GM18861 (cell line): ENCODE measurements around the gene AGFG2.

Source experiments
- ATAC-seq: cut with Tn5 transposase; IDR thresholded peaks from one replicate; pipeline ENCODE4 v1.9.1; 2021; ENCODE audit not compliant: unreplicated experiment

The AGFG2 gene

DNA sequence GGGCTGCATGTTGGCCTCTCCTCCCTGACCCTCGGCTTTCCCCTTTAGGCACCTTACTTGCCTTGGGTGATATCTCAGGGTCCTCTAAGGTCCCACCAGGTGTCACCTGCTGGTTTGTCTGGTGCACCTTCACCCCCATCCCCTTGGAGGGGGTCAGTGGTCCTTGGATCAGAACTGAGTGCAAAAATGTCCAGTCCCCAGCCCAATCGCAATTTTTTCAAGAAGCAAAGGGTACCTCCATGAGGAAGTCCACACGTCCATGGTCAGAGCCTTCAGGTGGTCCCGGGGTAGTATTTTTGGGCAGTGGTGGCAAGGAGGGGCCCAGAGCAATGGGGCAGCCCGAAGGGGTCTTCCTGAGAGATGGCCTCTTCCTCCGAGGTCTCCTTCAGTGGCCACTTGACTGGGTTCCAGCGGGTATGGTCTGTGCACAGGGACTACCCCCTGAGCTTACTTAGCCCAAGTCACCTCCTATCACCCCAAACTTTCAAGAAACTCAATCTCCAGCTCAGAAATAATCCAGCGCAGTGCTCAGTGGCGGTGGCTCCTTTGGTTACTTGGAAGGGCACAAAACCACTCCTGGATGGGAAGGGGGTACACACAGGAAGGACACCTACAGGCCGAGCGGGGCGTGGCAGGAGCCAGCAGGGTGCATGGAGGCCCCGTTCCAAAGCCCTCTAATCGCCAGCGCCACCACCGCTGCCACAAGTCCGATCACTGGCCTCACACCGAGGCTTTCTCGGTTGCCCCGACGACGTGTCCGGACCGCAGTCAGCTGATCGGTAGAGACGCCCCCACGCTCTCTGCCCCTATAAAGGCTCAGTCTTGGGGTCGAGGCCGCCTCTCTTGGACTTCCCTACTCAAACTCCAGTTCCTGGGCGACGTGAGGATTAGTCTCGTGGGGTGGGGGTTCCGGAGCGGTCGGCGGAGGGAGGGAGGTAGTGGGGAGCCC, 30.2 kb downstream of the AGFG2 start:
- no peak for ATAC-seq

GRCh38 chr7:100570954-100571828, 32.2 kb downstream of the AGFG2 start:
- no peak for ATAC-seq

- no peak for ATAC-seq
Observed at GRCh38 chr7:100571829-100572116, 32.8 kb downstream of the AGFG2 start.

- ATAC-seq: no peak
Observed at GRCh38 chr7:100572281-100572948, 33.4 kb downstream of the AGFG2 start.

- no peak for ATAC-seq
Observed at GRCh38 chr7:100572949-100573675, 34.1 kb downstream of the AGFG2 start.

DNA sequence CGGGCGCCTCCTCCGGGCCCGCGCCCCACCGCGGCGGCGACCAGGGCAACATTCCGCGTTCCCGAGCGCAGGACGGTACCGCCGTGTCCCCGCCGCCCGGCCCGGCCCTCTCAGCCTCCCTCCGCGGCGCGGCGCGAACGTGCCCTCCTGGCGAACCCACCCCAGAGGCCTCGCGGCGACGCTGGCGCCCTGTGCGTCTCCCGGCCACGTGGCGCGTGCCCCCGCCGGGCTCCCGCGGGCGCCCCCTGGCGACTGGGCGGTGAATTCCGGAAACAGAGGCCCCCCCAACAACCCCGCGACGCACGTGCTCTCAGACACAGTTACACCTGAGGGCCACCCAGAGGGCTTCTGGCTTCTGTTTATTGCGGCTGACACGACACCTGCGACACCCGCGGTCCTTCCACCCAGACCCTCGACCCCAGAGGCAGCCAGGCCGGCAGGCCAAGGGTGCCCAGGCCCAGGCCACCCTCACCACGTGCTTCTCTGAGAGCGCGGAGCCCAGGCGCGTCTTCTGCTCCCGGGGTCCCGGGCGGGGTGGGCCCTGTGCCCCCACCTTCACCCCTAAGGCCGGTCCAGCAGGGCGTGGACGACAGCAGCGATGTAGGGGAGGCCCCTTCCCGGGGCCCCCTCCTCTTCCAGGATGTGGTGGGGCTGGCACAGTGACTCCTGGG, 34.8 kb downstream of the AGFG2 start, which contains the start of gene SAP25:
Gene SAP25, minus strand, starts transcription at position 210 of the 671 bp plus-strand sequence. Its CDS starts 158 bp downstream, at position 52.
- ATAC-seq: no peak

- no peak for ATAC-seq
Observed at GRCh38 chr7:100574362-100575205, 35.6 kb downstream of the AGFG2 start.

DNA sequence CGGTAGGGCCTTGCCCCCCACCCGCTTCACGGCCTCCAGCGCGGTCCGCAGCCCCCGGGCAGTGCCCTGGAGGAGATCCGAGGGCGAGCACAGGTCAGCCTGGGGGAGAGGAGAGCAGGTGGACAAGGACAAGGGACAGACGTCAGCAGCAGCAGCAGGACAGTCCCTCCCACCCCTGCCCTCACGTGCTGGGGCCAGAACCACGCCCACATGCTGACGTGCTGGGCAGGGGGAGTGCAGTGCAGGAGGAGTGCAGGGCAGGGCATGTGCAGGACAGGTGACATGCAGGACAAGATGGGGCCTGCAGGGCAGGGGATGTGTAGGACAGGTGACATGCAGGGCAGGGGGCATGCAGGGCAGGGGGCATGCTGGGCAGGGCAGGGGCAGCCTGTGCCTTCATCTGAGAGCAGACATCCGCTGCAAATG, 36.2 kb downstream of the AGFG2 start:
- ATAC-seq: no peak

- no peak for ATAC-seq
Observed at GRCh38 chr7:100575746-100576383, 36.9 kb downstream of the AGFG2 start.

DNA sequence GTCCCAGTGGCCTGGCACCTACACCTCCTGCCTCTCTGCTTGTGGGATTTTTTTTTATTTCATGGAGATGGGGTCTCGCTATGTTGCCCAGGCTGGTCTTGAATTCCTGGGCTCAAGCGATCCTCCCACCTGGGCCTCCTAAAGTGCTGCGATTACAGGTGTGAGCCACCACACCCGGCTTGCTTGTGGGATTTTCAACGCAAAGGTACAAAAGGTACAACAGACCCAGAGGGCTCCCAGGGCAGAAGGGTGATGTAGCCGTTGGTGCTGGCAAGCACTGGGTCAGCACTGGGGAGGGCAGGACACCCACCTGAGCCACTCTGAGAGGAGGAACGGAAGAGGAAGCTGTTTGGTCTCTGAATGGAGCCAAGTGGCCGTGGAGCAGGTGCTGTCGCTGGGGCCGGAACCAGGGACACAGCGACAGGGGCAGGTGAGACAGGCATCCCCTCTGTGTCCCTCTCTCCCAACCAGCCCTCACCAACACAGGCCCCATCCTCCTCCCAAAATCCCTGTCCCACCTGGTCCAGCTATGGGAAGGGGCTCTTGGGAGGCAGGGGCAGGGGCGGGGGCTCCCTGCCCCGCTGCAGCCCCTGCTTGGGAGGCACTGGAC, 37.5 kb downstream of the AGFG2 start:
- ATAC-seq: no peak

- ATAC-seq: no peak
Observed at GRCh38 chr7:100577103-100577502, 38.1 kb downstream of the AGFG2 start.

DNA sequence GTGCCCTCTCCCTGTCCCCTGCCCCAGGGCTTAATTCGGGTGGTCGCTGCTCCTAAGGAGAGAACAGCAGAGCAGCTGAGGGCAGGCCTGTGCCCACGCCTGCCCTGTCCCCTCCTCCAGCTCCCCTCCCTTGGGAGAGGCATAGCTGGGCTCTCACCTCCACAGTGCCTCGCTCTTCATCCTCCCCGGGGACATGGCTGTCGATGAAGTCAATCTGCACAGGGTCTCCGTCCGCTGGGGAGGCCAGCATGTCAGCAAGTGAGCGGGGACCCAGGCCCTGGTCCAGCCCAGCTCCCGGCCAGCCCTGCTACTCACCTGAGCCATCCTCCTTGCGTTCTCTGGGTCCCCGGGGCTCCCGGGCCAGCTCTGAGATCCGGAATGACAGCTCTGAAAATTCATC, 38.5 kb downstream of the AGFG2 start:
- ATAC-seq: no peak

DNA sequence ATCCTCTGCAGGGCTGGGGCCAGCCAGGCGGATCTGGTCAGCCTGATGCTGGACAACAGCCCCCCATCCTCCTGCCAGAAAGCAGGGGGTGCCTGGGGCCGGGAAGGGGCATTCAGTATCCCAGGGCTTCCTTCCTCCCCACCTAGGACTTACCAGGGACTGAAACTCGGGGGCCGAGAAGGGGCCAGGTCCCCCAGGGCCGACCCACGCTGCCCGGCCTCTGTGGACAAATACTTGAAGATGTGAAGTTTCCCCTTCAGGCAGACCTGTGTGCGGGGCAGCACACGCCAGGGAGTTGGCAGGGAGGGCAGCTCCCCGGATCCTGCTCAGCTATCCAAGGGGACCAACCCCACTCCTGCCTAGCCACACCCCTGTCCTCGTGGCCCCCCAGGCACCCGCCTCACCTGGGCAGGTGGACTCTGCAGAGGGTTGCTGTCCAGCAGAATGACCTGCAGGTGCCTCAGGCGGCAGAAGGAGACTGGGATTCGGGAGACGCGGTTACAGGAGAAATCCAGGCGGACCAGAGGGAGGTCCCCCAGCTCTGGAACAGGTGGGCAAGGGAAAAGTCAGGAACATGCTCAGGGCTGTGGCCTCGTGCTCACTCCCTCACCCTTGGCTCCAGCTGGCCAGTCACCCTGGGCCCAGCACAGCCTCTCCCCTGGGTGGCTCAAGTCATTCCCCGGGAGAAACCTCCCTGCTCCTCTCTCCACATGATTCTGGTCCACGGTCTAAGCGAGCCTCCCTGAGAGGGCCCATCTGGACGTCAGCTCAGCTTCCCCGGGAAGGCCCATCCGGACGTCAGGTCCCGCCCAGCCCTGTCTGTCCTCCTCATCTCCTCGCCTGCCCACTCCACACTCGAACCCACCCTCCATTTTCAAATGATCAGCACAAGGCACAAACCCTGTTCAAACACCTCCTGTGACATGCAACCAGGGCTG, 39.5 kb downstream of the AGFG2 start:
- no peak for ATAC-seq

DNA sequence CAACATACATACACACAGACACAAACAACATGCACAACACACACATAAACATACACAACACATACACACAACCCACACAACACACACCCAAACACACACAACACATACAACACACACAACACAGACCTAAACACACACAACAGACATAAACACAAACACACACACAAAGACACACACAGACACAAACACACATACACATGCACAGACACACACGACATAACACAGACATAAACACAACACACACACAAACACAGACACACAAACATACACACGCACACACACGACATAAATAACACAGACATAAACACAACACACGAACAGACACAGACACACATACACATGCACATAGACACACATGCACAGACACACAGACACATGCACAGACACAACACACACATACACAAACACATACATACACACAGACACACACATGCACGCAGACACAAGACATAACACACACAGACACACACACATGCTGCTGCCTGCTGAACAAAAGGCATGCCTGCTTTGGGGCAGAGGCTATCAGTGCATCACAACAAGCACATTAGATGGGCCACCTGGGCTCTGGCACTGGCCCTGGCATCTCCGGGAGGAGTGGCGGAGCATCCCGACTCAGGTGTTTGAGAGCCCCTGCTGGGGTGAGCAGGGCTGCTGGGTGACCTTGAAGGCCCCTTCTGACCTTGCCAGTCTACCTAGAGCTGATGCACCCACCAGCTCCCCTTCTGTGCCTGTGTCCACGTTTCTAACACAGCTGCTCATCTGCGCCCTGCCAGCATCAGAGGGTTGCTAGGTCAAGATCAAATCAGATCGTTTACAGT, 41.7 kb downstream of the AGFG2 start:
- ATAC-seq: no peak

DNA sequence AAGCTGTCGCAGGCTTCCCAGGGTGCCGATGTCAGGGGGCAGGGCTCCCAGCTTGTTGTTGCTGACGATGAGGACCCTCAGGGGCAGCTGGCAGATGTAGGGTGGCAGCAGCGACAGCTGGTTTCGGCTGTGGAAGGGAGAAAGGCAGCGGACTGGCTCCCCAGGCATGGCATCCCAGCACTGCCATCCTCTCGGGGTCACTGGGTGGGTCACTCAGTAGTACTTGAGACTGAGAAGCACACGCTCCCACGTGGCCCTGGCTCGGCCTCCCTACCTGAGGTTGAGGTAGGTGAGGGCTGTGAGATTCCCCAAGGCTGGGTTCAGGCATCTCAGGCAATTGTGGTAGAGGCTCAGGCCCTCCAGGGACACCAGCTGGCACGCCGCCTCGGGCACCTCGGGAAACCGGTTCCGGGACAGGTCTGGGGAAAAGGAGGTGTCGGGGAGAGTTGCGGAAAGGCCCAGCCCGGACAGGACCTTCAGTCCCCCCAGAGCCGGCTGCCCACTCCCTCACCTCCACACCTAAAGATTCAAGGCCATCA, 43.1 kb downstream of the AGFG2 start:
- no peak for ATAC-seq

GRCh38 chr7:100582650-100583049, 43.6 kb downstream of the AGFG2 start:
- ATAC-seq: no peak
